Colon (tissue), 2 donors: ENCODE results near the gene AGBL2.
"Not testable (repeated sequence)": the region's sequence is repeated elsewhere in the genome, so short reads cannot be mapped to it uniquely, and the experiment has no call there.

Source experiments
- FAIRE-seq: peaks from 2 replicates; lab custom pipeline; 2012; peaks lifted over from hg19 to GRCh38; lab: Jason Lieb, UNC
- donor health status: control.
- donor health status: control.

The AGBL2 gene, protein sequence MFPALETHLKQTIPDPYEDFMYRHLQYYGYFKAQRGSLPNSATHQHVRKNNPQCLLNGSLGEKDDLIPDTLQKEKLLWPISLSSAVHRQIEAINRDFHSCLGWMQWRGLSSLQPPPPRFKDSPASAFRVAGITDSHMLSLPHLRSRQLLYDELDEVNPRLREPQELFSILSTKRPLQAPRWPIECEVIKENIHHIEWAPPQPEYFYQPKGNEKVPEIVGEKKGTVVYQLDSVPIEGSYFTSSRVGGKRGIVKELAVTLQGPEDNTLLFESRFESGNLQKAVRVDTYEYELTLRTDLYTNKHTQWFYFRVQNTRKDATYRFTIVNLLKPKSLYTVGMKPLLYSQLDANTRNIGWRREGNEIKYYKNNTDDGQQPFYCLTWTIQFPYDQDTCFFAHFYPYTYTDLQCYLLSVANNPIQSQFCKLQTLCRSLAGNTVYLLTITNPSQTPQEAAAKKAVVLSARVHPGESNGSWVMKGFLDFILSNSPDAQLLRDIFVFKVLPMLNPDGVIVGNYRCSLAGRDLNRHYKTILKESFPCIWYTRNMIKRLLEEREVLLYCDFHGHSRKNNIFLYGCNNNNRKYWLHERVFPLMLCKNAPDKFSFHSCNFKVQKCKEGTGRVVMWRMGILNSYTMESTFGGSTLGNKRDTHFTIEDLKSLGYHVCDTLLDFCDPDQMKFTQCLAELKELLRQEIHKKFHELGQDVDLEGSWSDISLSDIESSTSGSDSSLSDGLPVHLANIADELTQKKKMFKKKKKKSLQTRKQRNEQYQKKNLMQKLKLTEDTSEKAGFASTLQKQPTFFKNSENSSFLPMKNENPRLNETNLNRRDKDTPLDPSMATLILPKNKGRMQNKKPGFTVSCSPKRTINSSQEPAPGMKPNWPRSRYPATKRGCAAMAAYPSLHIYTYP

DNA sequence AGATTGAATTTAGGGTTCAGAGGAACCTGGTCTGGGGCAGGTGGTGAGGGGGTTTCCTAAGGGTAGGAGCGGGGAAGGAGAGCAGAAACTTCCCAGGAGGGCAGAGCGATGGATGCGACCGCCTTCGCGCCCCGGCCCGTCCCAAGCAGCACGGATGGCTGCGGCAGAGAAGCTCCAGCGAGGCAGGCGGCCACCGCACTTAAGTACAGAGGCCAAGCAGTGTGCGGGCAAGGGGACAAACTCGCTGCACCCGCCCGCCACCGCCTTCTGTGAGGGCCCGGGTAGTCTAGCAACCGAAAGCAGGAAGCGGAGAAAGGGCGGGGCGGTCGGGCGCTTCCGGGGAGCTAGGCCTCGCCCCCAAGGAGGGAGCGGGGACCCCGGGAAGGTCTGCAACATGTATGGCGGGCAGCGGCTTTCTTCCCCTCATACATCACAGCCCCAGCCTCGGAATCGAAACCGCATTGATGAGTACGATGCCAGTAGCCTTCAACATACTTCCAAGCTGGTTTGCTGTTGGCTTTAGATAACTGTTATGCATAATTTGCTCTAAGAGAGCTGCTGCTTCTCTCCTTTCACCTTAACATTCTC lies at the start of gene AGBL2:
AGBL2 (minus strand) TSS at position 288 of the 588 bp plus-strand sequence. CDS start 719 bp downstream, outside the sequence.
- no peak for FAIRE-seq

DNA sequence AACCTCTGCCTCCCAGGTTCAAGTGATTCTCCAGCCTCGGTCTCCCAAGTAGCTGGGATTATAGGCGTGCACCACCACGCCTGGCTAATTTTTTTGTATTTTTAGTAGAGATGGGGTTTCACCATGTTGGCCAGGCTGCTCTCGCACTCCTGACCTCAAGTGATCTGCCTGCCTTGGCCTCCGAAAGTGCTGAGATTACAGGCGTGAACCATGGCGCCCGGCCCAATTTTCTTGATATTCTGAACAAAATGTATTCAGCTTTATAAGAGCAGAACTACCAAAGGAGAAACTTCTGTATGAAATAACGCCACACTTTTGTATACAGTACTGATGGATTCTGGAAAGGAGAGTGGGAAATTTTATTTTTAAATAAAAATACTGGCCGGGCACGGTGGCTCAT lies 44.1 kb upstream of the AGBL2 start:
- FAIRE-seq, result not testable (repeated sequence)

DNA sequence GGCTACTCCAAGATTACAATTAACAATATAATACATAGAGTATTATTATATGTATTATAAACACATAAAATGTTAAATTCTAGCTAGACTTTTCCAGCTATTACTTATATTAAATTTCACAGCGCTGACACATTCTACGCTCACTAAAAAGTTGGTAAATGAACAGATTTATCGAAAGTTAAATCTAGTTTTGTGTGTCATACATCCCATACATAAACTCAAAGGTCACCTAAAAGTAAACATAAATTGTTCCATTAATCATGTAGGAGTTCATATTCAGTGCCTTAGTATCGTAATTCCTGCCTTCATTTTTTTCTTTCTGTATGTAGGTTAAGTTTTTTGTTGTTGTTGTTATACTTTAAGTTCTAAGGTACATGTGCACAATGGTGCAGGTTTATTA lies 41.0 kb upstream of the AGBL2 start:
- no peak for FAIRE-seq

DNA sequence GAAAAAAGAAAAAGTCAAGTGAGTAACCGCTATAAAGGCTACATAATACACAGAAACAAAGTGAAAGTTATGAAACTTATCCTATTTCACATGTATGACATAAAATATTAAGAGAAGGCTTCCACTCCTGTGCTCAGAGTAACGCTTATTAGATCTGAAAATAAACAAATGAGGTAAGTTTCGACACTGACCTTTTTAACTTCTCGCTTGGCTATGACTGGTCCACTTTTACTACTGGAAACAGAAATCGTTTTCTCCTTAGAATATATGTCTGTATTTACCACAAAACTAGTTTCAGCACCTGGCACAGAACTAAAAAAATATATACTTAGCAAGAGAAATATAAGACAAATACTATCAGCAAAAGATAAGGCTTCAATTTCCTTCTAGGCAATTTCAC lies 35.6 kb upstream of the AGBL2 start:
- no peak for FAIRE-seq

DNA sequence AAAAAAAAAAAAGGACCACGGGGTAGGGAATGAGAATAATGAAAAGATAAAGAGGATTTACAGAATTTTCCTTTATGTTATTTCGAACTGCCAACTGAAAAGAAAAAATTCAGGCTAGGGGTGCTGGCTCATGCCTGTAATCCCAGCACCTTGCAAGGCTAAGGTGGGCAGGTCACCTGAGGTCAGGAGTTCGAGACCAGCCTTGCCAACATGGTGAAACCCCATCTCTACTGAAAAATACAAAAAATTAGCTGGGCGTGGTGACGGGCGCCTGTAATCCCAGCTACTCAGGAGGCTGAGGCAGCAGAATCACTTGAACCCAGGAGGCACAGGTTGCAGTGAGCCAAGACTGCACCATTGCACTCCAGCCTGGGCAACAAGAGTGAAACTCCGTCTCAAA lies 27.3 kb upstream of the AGBL2 start:
- not testable (repeated sequence) for FAIRE-seq

DNA sequence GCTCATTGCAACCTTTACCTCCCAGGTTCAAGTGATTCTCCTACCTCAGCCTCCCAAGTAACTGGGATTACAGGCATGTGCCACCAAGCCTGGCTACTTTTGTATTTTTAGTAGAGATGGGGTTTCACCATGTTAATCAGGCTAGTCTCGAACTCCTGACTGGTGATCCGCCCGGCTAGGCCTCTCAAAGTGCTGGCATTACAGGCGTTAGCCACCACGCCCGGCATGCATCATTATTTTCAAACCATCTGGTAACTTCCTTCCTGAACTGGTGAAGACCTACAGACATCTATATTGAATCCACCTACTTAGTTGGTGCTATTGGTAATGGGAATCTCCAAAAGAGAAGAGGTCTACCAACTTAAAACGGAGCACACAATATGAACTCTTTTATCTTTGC lies 22.6 kb upstream of the AGBL2 start:
- FAIRE-seq, result not testable (repeated sequence)

DNA sequence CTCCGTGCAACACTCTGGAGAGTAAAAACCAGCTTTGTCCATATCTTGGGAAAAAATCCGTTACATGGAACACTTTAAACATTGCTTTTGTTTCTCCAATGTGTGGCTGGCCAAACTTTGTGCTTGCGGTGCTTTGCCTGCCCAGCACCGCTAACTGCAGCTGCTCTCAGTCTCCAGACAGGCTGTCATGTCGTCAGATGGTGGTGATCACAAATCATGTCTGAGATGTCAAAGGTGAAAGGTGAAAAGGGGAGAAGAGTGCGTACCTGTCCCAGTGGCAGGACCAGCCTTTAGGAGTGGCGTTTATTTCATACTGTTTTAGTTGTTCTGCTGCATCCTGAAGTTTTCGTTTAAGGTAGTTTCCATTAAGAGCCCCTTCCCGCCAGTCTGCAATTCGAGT lies 17.1 kb upstream of the AGBL2 start:
- FAIRE-seq, result no peak

DNA sequence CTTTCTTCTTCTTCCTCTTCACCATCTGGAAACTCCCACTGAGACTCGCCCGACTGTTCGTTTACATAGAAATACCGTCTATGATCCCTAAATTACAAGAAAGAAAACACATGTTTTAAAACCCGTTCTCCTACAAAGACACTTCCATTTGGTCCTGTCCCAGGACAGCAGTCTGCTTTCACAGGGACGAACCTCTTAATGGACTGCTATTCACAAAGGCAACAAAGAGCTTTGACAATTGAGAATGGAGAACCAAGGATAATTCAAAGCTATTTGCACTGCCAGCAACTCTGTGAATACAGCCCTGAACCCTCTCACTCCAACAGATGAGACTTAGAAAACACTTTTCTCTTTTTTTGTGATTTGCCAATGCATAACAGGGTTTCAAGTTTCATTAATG lies 16.3 kb upstream of the AGBL2 start:
- no peak for FAIRE-seq

DNA sequence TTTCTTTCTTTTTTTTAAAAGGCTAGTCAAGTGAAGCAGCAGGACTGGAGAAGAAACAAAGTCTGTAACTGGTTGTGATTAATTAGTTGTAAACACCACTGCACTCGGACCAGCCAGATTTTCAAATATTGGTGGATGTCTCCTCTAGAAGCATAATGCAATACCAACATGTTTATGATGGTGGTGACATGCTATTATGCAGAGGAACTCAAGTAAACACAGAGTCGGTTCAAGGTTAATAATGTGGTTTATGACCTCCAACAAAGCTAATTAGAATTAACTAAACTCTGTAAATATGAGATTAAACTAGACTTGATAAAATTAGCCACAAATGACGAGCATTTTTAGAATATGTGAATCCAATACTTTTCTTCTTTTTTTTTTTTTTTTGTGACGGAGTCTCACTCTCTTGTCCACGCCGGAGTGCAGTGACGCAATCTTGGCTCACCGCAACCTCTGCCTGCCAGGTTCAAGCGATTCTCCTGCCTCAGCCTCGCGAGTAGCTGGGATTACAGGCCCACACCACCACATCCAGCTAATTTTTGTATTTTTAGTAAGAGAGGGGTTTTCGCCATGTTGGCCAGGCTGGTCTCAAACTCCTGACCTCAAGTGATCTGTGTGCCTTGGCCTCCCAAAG lies 11.8 kb upstream of the AGBL2 start:
- FAIRE-seq, result no peak

DNA sequence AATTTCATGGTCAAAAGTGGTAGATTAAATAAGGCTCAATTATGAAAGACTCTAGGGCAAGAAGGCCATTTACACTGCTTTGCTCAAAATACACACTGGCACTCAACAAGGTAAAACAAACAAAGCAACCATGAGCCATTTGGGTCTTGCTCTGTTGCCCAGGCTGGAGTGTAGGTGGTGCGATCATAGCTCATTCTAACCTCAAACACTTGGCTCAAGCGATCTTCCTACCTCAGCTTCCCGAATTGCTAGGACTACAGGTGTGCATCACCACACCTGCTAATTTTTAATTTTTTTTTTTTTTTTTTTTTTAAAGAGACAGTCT lies 10.9 kb upstream of the AGBL2 start:
- no peak for FAIRE-seq

DNA sequence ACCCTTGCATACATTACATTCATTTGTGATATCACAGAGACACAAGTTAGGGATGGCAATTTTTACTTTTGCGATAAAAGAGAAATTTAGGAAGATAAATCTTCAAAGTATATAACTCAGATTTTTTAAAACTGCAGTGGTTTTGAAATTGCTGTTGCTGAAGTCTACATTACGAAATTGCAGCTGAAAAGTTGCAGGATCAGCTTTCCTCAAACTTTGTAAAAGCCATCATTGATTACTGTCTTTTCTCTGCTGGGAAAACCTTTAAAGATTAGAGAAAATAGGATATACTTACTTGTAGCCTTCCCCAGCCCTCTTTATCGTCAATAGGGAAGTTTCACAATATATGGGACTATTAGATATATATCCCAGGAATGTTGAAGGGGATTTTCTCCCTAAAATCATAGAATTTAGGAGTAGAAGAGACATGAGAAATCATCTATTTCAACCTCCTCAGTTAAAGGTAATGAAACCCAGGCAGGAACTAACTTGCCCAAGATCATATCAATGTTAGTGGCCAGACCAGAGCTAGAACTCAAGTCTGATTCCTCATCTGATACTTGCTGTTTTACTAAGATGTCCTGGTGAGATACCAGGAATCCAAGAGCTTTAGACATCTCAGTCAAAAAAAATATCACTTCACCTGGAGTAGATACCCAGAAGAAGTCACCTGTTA lies 10.4 kb upstream of the AGBL2 start:
- FAIRE-seq, result no peak

DNA sequence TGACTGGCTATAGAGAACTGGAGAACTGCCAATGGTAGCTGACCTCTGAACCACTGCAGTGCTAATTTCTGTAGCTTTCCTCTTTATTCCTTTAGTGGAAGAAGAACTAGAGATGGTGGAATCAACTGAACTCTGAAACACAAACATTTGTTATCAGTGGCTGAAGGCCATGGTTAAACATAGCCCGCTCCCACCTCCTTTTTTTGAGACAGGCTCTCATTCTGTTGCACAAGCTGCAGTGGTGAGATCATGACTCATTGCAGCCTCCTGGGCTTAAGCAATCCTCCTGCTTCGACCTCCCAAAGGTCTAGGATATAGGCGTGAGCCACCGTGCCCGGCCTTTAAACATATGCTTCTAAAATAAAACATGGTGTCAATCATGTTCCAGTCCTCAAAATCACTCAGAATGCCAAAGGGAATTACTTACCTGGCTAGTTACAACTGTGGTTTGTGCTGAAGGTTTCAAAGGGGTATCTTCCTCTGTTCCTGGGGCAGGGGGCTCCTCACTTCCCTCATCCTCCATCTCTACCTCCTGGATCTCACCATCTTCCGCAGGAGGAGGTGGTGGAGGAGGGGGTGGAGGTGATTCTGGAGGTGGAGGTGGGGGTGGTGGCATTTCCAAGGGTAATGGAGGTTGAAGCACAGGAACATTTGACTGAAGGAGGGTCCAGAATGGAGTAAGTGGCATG lies 9.0 kb upstream of the AGBL2 start:
- no peak for FAIRE-seq

DNA sequence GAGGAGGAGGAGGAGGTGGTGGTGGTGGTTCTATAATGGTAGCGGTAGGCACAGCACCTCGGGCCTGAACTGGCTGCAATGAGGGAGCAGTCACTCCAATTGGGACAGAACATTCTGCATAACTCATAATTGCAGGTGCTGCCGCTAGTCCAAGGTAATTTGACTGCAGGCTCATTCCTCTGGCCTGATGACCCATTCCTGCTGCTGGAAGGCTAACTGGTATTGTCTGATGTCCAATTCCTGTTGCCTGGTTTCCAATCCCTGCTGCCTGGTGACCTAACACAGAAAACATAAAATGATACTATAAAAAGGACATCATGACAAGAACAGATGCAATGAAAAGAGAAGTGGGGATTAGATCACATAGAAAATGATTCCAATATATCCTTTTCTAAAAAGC lies 7.9 kb upstream of the AGBL2 start:
- no peak for FAIRE-seq

DNA sequence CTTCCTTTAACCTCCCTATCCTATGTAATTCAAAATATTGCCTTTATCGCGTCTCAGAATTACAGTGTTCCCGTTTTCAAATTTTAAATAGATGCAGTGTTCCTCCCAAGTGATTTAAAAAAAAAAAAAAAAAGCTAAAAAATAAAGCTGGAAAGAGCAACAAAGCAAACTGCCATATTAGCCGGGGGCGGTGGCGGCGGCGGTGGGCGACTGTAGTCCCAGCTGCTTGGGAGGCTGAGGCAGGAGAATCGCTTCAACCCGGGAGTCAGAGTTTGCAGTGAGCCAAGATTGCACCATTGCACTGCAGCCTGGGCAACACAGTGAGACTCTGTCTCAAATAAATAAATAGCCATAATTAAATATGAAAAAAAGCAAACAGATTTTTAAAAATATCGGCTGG lies 5.5 kb upstream of the AGBL2 start:
- no peak for FAIRE-seq

DNA sequence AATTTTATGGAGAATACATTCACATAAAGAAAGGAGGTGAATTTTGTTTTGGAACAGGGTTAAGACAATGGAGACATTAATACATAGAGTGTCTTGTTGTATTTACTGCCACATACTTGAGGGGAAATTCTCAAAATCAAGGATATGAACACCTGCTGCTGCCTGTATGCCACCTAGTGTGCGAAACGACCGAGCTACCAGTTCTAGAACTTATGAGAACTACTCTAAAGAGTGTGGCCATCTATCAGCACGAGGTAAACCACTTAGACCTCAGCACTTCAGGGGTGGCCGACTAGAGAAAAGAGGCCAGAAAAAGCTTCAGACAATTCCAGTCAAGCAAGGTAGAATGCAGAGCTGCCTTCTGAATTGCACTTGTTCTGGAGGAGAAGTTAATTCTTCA lies 1.5 kb upstream of the AGBL2 start:
- FAIRE-seq, result no peak

DNA sequence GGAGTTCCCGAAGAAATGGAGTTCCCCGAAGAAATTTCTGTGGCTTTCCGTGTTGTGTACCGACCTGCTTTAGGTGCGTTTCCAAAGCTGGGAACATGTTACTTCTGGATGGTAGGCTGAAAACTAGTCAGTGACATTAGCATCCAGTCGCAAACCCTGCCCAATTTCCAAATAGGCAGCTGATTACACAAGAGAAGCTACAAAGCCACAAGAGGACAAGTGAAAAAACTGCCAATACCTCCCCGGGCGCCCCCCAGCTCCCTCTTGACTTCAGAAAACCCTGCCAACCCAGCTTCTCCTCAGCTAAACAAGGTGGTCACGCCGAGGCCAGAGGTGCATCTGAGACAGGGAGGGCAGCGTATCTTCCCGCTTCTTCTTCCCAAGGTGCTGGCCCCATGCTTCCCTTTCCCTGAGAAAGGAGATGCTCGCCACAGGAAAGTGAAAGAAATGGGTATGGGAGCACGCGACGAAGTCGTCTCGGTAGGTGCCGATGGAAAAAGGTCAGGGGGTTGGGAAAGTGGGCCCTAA lies 551 bp downstream of the AGBL2 start:
- no peak for FAIRE-seq

DNA sequence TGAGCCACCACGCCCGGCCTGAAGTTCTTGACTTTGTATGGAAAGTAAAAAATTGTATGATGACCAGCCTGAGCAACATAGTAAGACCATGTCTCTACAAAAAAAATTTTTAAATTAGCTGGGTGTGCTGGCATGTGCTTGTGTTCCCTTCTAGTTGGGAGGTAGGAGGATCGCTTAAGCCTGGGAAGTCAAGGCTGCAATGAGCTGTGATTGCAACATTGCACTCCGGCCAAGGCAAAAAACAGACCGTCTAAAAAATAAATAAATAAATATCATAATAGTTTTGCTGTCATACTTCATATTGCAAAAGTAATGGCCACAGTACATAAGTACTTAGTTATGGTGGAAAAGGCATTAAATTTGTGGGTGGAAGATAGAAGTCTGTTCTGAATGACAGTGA lies 3.4 kb downstream of the AGBL2 start:
- no peak for FAIRE-seq

DNA sequence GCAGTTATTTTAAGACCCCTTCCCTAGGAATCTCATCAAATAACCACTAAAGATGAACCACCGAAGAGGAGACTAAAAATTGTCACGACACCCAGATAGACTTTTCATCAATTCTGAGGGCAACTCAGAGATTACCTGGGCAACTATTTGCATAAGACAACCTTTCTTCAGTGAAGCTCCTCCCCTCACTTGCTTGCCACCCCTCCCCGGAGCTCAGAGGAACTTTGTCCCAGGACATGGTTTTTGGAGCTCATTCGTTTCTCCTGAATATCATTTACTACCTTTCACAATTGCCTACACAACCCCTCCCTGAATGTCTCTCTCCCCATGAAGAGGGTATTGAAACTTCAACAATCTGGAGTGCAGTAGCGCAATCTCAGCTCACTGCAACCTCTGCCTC lies 3.9 kb downstream of the AGBL2 start:
- no peak for FAIRE-seq

DNA sequence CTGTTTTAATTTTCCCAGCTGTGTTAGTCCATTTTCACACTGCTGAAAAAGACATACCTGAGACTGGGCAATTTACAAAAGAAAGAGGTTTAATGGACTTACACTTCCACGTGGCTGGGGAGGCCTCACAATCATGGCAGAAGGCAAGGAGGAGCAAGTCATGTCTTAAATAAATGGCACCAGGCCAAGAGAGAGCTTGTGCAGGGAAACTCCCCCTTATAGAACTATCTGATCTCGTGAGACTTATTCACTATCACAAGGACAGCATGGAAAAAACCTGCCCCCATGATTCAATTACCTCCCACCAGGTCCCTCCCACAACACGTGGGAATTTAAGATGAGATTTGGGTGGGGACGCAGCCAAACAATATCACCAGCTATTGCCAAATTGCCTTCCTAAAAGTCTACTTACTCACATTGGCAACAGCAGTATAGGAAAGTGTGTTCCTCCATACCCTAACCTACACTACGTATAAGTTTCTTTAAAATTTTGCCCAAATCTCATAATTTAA lies 7.8 kb downstream of the AGBL2 start:
- FAIRE-seq, result not testable (repeated sequence)

DNA sequence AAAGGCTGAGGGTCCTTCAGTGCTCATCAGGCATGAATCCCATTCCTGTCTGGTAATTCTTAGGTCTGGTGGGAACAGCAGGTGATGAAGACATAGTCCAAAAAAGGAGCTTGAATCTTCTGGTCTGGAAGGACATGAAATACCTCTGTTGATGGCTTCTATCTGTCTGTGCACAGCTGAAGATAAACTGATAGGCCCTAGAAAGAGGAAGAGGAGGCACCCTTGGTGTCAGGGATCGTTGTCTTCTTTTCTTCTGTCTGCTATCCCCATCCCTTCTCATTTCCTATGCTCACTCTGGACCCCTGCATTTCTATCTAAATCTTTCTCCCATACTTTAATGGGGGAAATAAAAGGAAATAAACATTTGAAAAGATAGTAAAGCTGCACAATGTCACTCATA lies 9.4 kb downstream of the AGBL2 start:
- FAIRE-seq, result no peak

DNA sequence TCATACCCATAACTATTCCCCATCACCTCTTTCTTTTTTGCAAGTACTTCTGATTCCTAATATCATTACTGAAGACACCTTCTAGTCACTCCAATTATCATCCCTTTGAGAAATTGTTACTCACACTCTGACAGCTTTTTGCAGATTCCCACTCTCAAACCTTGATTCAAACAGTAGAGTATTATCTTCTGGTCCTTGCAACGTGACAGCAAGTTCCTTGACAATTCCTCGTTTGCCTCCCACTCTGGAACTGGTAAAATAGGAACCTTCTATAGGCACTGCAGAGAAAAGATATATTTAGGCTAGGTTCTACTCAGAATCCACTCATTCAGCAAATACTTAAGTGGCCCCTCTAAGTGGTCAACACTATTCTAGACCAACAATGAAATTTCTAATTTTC lies 23.2 kb downstream of the AGBL2 start:
- FAIRE-seq, result no peak
